WTC11 (cell line): ENCODE measurements around the gene SHROOM2.

Experiments
- FOXK1 ChIP-seq: sonication (generic); formaldehyde crosslinking; IDR thresholded peaks from 2 replicates; pipeline ENCODE4 v1.8.0; 2022; ENCODE audit warnings: mild to moderate bottlenecking, moderate library complexity, missing genetic modification reagents
- JUN ChIP-seq: sonication (generic); formaldehyde crosslinking; IDR thresholded peaks from 2 replicates; pipeline ENCODE4 v1.8.0; 2023; ENCODE audit warnings: mild to moderate bottlenecking, missing genetic modification reagents
- ZBTB21 ChIP-seq: sonication (generic); formaldehyde crosslinking; IDR thresholded peaks from 2 replicates; pipeline ENCODE4 v1.8.1; 2023; ENCODE audit warnings: mild to moderate bottlenecking, missing genetic modification reagents, borderline replicate concordance
- TF ChIP-seq, protein P1 (sequence below): sonication (generic); formaldehyde crosslinking; IDR thresholded peaks from 2 replicates; pipeline ENCODE4 v1.8.0; 2022; ENCODE audit warnings: mild to moderate bottlenecking, missing genetic modification reagents
- TF ChIP-seq, protein P2 (sequence below): sonication (generic); formaldehyde crosslinking; IDR thresholded peaks from 2 replicates; pipeline ENCODE4 v1.8.1; 2023; ENCODE audit warnings: mild to moderate bottlenecking, missing genetic modification reagents
- TF ChIP-seq, protein P3 (sequence below): fragments of 200-600 bp; IDR thresholded peaks from 2 replicates; pipeline ENCODE4 v1.8.0; 2022; ENCODE audit warnings: antibody characterized with exemption

DNA sequence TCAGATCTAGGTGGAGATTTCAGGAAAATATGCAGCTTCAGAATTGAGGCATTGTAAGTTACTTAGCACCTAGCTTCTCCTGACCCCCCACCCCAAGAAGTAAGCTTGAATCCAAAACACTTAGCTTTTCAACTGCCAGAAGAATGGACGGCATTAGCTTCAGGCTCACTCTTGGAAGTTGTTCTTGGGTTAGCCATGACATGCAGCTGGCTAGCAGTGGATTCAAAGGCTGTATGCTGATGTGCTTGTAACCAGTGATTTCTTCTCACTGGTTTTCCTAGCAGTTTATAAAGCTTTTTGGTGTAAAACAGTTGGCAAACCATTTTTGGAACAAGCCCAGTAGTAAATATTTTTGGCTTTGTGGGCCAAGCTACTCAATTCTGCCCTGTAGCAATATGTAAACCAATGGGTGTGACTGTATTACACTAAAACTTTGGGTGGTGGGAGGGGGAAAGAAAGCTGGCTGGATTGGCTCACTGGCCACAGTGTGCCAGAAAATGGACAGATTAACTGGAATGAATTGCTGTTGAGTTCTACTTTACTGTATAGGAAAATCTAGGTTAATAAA, 85.6 kb downstream of the SHROOM2 start:
- TF ChIP-seq, protein P1, sequence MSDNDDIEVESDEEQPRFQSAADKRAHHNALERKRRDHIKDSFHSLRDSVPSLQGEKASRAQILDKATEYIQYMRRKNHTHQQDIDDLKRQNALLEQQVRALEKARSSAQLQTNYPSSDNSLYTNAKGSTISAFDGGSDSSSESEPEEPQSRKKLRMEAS, result no peak
- TF ChIP-seq, protein P2, sequence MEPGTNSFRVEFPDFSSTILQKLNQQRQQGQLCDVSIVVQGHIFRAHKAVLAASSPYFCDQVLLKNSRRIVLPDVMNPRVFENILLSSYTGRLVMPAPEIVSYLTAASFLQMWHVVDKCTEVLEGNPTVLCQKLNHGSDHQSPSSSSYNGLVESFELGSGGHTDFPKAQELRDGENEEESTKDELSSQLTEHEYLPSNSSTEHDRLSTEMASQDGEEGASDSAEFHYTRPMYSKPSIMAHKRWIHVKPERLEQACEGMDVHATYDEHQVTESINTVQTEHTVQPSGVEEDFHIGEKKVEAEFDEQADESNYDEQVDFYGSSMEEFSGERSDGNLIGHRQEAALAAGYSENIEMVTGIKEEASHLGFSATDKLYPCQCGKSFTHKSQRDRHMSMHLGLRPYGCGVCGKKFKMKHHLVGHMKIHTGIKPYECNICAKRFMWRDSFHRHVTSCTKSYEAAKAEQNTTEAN (CRISPR knock-in tag), result no peak
- TF ChIP-seq ZBTB21 (no peak), JUN (CRISPR knock-in tag) (no peak), FOXK1 (CRISPR knock-in tag) (no peak)
- TF ChIP-seq, protein P3, sequence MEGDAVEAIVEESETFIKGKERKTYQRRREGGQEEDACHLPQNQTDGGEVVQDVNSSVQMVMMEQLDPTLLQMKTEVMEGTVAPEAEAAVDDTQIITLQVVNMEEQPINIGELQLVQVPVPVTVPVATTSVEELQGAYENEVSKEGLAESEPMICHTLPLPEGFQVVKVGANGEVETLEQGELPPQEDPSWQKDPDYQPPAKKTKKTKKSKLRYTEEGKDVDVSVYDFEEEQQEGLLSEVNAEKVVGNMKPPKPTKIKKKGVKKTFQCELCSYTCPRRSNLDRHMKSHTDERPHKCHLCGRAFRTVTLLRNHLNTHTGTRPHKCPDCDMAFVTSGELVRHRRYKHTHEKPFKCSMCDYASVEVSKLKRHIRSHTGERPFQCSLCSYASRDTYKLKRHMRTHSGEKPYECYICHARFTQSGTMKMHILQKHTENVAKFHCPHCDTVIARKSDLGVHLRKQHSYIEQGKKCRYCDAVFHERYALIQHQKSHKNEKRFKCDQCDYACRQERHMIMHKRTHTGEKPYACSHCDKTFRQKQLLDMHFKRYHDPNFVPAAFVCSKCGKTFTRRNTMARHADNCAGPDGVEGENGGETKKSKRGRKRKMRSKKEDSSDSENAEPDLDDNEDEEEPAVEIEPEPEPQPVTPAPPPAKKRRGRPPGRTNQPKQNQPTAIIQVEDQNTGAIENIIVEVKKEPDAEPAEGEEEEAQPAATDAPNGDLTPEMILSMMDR, result no peak
